ENCODE results near the gene ZNF296.

The ZNF296 gene

DNA sequence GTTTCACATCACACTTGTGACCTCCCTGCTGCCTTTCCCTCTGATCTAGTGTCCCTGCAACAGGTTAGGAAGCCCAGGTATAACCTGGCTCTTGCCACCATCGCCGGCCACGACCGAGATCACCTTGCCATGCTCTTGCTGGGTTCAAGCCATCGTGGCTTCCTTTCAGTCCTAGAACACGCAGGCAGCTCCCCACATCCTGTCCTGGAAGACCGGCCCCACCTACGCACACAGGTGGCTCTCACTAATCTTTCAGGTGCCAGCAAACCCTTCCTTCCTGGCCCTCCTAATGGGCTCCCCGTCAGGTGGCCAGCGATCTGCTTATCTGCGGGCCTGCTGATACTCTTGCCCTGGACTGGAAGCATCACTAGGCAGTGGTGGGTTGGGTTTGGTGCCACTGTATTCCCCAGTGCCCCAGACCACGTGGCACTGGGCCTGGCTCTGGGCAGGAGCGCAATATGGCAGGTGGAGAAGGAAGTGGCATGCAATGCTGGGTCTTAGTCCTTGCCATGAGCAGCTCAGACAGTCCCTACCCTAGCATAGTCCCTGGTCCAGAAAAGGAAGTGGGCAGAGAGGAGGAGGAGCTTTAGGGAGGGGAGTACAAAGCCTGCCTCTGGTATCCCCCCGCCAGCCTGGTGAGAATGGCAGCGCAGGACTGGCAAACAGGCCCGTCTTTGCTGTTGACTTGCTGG is 28.5 kb upstream of the ZNF296 start:
- Histone ChIP-seq H3K36me3 (ENCODE audit: control insufficient read depth in 4 of 4, insufficient read depth in 4 of 4, low read length in 3 of 4) (peaks cover 0 to 14% (median 1%) of the 10 kb centered on the region in 4 experiments), H3K27me3 (replicated peaks in 2 of 5; ENCODE audit: control insufficient read depth in 4 of 5, insufficient read depth in 5 of 5, low read length in 4 of 5) (no peaks in the 10 kb centered on the region), H3K27ac (ENCODE audit: insufficient read depth in 1 of 2, low read depth in 1 of 2, low read length in 2 of 2, poor library complexity in 1 of 2, severe bottlenecking in 2 of 2) (no peak overlapping the region), H3K4me3 (ENCODE audit: control insufficient read depth in 1 of 7, extremely low read depth in 1 of 7, insufficient read depth in 4 of 7, low read depth in 2 of 7, low read length in 6 of 7) (no peak overlapping the region), H3K4me1 (ENCODE audit: control extremely low read depth in 1 of 4, control insufficient read depth in 4 of 4, insufficient read depth in 4 of 4, low read length in 3 of 4) (peaks cover 0 to 46% (median 32%) of the 10 kb centered on the region in 4 experiments), H3K9me3 (ENCODE audit: control extremely low read depth in 1 of 5, control insufficient read depth in 4 of 5, insufficient read depth in 2 of 5, low read depth in 1 of 5, low read length in 4 of 5) (no peaks in the 10 kb centered on the region)
- peak in 2 of 3 donors; percentile 26 to 55 for DNase-seq
- ChIA-PET CTCF (interaction anchor here (2.6 to 2.8 kb wide), 3 partner anchors 8 to 14 kb away, joined by 13 to 15 read pairs (median 13); partner anchors contain the start of gene PPP1R37), POLR2A (interaction anchor here (0.6 to 1.0 kb wide), 2 partner anchors 8 to 14 kb away, joined by 3 read pairs; no protein-coding TSS in a partner anchor)
- WGBS (ENCODE audit: insufficient coverage) = 49% methylated on average over 16 of the region's 16 CpGs

DNA sequence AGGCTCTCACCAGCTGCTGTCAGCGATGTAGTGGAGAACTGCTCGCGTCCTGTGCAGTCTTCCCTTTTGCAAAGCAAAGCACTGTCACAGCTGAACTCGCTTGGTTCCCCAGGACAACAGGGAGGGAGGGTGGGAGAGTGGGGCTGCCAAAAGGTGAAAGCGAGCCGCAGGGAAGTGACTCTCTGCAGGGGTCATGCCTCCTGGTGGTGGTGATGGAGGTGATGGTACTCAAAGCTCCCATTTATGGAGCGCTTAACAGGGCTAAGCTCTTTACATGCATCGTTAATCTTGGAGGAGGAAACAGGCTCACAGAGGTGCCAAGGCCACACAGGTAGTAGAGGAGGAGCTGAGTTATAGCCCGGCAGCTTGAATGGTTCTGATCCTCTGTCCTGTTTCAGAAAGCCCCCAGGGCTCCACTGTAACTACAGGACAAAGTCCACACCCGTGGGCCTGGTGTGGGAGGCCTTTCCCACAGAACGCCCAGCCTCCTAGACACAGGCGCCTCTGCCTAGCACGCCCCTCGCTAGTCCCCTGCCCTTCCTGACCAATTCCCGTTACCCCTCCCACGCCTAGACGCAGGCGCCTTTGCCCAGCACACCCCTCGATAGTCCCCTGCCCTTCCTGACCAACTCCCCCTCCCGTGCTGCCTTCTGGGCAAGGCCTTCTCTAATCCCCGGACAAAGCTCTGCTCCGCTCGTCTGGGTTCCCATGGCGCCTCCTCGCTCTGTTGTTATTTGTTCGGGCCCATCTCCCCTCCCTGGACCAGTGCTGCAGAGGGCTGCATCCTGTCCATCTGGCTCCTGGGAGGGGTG is 27.4 kb upstream of the ZNF296 start:
- CTCF ChIA-PET = interaction anchor here (1.0 to 2.8 kb wide), 9 partner anchors 9 to 47 kb away, joined by 3 to 16 read pairs (median 5); partner anchors contain the start of gene PPP1R37
- peak; percentile 28 to 75 (median 46) for DNase-seq
- H3K27ac ChIP-seq (ENCODE audit: insufficient read depth in 1 of 2, low read depth in 1 of 2, low read length in 2 of 2, poor library complexity in 1 of 2, severe bottlenecking in 2 of 2) = peak overlapping the region in 1 of 2 experiments; percentile 1

DNA sequence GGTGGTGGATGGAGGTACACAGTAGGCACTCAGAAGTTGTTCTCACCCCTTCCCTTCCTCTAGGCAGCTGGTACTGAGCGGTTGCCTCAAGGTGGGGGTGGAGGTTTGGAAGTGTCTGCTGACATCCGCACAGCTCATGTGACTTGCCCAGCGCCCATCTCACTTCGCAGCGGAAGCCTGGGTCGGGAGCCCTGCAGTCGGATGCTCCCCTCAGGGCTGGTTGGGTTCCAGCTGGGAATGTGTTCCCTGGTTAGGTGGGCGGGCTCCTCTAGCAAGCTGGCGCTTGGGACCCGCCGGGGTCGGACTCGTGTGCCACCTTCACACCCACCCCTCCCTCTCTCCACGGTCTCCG is 26.9 kb upstream of the ZNF296 start:
- peak overlapping the region in 4 of 7 experiments; percentile 20 to 52 (median 32) for H3K4me3 ChIP-seq (ENCODE audit: control insufficient read depth in 1 of 7, extremely low read depth in 1 of 7, insufficient read depth in 4 of 7, low read depth in 2 of 7, low read length in 6 of 7)
- peaks cover 0 to 38% (median 29%) of the 10 kb centered on the region in 4 experiments for H3K4me1 ChIP-seq (ENCODE audit: control extremely low read depth in 1 of 4, control insufficient read depth in 4 of 4, insufficient read depth in 4 of 4, low read length in 3 of 4)
- no peaks in the 10 kb centered on the region for H3K9me3 ChIP-seq (ENCODE audit: control extremely low read depth in 1 of 5, control insufficient read depth in 4 of 5, insufficient read depth in 2 of 5, low read depth in 1 of 5, low read length in 4 of 5)
- H3K27ac ChIP-seq (ENCODE audit: insufficient read depth in 1 of 2, low read depth in 1 of 2, low read length in 2 of 2, poor library complexity in 1 of 2, severe bottlenecking in 2 of 2) = no peak overlapping the region
- 65% methylated on average over 6 of the region's 15 CpGs for WGBS (ENCODE audit: insufficient coverage)
- DNase-seq = peak in 2 of 3 donors; percentile 30 to 72
- ChIA-PET CTCF (interaction anchor here (1.0 to 2.8 kb wide), 9 partner anchors 10 to 46 kb away, joined by 3 to 16 read pairs (median 5); partner anchors contain the start of gene PPP1R37), POLR2A (interaction anchor here (0.9 kb wide), 1 partner anchor 16 kb away, joined by 3 read pairs; no protein-coding TSS in a partner anchor)
- peaks cover 0 to 22% (median 2%) of the 10 kb centered on the region in 4 experiments for H3K36me3 ChIP-seq (ENCODE audit: control insufficient read depth in 4 of 4, insufficient read depth in 4 of 4, low read length in 3 of 4)
- H3K27me3 ChIP-seq (replicated peaks in 2 of 5; ENCODE audit: control insufficient read depth in 4 of 5, insufficient read depth in 5 of 5, low read length in 4 of 5) = no peaks in the 10 kb centered on the region

More for the DNA sequence above, 27.4 kb upstream of the ZNF296 start:
- 63% methylated on average over 16 of the region's 26 CpGs for WGBS (ENCODE audit: insufficient coverage)
- Histone ChIP-seq H3K36me3 (ENCODE audit: control insufficient read depth in 4 of 4, insufficient read depth in 4 of 4, low read length in 3 of 4) (peaks cover 0 to 22% (median 2%) of the 10 kb centered on the region in 4 experiments), H3K9me3 (ENCODE audit: control extremely low read depth in 1 of 5, control insufficient read depth in 4 of 5, insufficient read depth in 2 of 5, low read depth in 1 of 5, low read length in 4 of 5) (no peaks in the 10 kb centered on the region), H3K4me1 (ENCODE audit: control extremely low read depth in 1 of 4, control insufficient read depth in 4 of 4, insufficient read depth in 4 of 4, low read length in 3 of 4) (peaks cover 0 to 35% (median 29%) of the 10 kb centered on the region in 4 experiments), H3K27me3 (replicated peaks in 2 of 5; ENCODE audit: control insufficient read depth in 4 of 5, insufficient read depth in 5 of 5, low read length in 4 of 5) (no peaks in the 10 kb centered on the region), H3K4me3 (ENCODE audit: control insufficient read depth in 1 of 7, extremely low read depth in 1 of 7, insufficient read depth in 4 of 7, low read depth in 2 of 7, low read length in 6 of 7) (peak overlapping the region in 4 of 7 experiments; percentile 20 to 52 (median 32))
- POLR2A ChIA-PET = interaction anchor here (0.9 to 1.0 kb wide), 2 partner anchors 10 to 15 kb away, joined by 3 read pairs; no protein-coding TSS in a partner anchor

DNA sequence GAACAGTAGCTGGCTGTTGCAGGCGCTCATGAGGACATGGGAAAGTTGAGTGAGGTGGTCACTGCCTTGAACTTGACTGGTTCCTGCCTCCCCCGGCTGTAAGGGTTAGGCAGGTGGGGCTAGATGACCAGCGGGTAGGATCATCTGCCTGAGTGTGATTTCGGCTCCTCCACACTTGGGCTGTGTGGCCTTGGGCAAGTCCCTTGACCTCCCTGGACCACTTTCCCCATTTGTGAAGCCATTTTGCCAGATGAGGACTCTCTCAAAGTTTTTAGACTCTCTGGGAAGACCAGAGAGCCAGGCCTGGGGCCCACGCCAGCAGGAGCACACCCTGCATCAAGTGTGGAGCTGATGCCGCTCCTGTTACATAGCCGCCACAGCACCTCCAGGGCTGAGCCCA is 26.2 kb upstream of the ZNF296 start:
- peaks cover 0 to 41% (median 28%) of the 10 kb centered on the region in 4 experiments for H3K4me1 ChIP-seq (ENCODE audit: control extremely low read depth in 1 of 4, control insufficient read depth in 4 of 4, insufficient read depth in 4 of 4, low read length in 3 of 4)
- POLR2A ChIA-PET = no interaction called here
- 97% methylated on average over 6 of the region's 7 CpGs for WGBS (ENCODE audit: insufficient coverage)

DNA sequence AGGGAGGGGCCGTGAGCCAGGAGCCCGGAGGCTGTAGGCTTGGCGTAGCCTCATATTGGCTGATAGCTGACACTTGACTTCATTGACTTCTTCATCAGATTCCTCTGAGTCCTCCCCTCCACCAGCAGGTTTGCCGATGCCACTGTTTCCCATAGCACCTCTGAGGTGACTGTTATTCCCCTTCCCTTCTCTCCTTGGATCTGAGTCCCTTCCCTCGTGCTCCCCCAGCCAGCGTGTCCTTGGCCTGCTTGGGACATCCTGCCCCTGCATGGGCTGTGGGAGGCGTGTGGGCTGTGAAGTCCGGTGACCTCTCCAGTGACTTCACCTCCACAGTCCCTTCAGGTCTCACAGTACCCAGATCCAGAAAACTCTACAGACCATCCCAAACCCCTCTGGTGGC is 25.5 kb upstream of the ZNF296 start:
- CTCF ChIA-PET = interaction anchor here (1.1 to 2.8 kb wide), 5 partner anchors 11 to 24 kb away, joined by 3 to 16 read pairs (median 13); no protein-coding TSS in a partner anchor
- Histone ChIP-seq H3K4me3 (ENCODE audit: control insufficient read depth in 1 of 7, extremely low read depth in 1 of 7, insufficient read depth in 4 of 7, low read depth in 2 of 7, low read length in 6 of 7) (no peak overlapping the region), H3K36me3 (ENCODE audit: control insufficient read depth in 4 of 4, insufficient read depth in 4 of 4, low read length in 3 of 4) (peaks cover 0 to 22% (median 2%) of the 10 kb centered on the region in 4 experiments), H3K27ac (ENCODE audit: insufficient read depth in 1 of 2, low read depth in 1 of 2, low read length in 2 of 2, poor library complexity in 1 of 2, severe bottlenecking in 2 of 2) (no peak overlapping the region), H3K9me3 (ENCODE audit: control extremely low read depth in 1 of 5, control insufficient read depth in 4 of 5, insufficient read depth in 2 of 5, low read depth in 1 of 5, low read length in 4 of 5) (no peaks in the 10 kb centered on the region), H3K4me1 (ENCODE audit: control extremely low read depth in 1 of 4, control insufficient read depth in 4 of 4, insufficient read depth in 4 of 4, low read length in 3 of 4) (peaks cover 0 to 41% (median 28%) of the 10 kb centered on the region in 4 experiments), H3K27me3 (replicated peaks in 2 of 5; ENCODE audit: control insufficient read depth in 4 of 5, insufficient read depth in 5 of 5, low read length in 4 of 5) (no peaks in the 10 kb centered on the region)
- POLR2A ChIA-PET = no interaction called here
- WGBS (ENCODE audit: insufficient coverage) = 98% methylated on average over 7 of the region's 8 CpGs
- no peak for DNase-seq

More for the DNA sequence above, 26.2 kb upstream of the ZNF296 start:
- Histone ChIP-seq H3K36me3 (ENCODE audit: control insufficient read depth in 4 of 4, insufficient read depth in 4 of 4, low read length in 3 of 4) (peaks cover 0 to 22% (median 2%) of the 10 kb centered on the region in 4 experiments), H3K27me3 (replicated peaks in 2 of 5; ENCODE audit: control insufficient read depth in 4 of 5, insufficient read depth in 5 of 5, low read length in 4 of 5) (no peaks in the 10 kb centered on the region), H3K4me3 (ENCODE audit: control insufficient read depth in 1 of 7, extremely low read depth in 1 of 7, insufficient read depth in 4 of 7, low read depth in 2 of 7, low read length in 6 of 7) (no peak overlapping the region), H3K9me3 (ENCODE audit: control extremely low read depth in 1 of 5, control insufficient read depth in 4 of 5, insufficient read depth in 2 of 5, low read depth in 1 of 5, low read length in 4 of 5) (no peaks in the 10 kb centered on the region), H3K27ac (ENCODE audit: insufficient read depth in 1 of 2, low read depth in 1 of 2, low read length in 2 of 2, poor library complexity in 1 of 2, severe bottlenecking in 2 of 2) (no peak overlapping the region)
- DNase-seq = no peak
- CTCF ChIA-PET = interaction anchor here (1.0 to 2.8 kb wide), 9 partner anchors 10 to 46 kb away, joined by 3 to 16 read pairs (median 5); partner anchors contain the start of gene PPP1R37

DNA sequence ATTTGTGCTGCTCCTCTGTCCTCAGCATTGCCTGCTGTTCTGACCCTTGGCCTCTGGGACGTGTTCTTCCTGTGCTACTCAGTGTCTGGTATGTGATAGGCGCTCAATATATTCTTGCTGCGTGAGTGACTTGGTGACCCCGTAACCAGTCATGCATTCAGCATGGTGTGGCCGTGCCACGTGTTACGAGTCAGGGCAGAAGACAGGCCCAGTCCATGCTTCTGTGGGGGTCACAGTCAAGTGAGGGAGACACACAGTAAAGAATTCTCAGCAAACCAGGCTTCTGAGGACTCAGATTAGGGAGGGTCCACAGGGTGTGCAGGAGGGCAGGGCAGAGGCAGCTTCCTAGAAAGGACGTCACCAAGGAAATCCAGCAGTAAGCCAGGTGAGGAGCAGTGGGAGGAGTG is 24.6 kb upstream of the ZNF296 start:
- H3K36me3 ChIP-seq (ENCODE audit: control insufficient read depth in 4 of 4, insufficient read depth in 4 of 4, low read length in 3 of 4) = peaks cover 0 to 28% (median 3%) of the 10 kb centered on the region in 4 experiments
- peaks cover 0 to 41% (median 28%) of the 10 kb centered on the region in 4 experiments for H3K4me1 ChIP-seq (ENCODE audit: control extremely low read depth in 1 of 4, control insufficient read depth in 4 of 4, insufficient read depth in 4 of 4, low read length in 3 of 4)
- no peak for DNase-seq
- no peaks in the 10 kb centered on the region for H3K27me3 ChIP-seq (replicated peaks in 2 of 5; ENCODE audit: control insufficient read depth in 4 of 5, insufficient read depth in 5 of 5, low read length in 4 of 5)
- POLR2A ChIA-PET = no interaction called here
- H3K27ac ChIP-seq (ENCODE audit: insufficient read depth in 1 of 2, low read depth in 1 of 2, low read length in 2 of 2, poor library complexity in 1 of 2, severe bottlenecking in 2 of 2) = no peak overlapping the region
- no peak overlapping the region for H3K4me3 ChIP-seq (ENCODE audit: control insufficient read depth in 1 of 7, extremely low read depth in 1 of 7, insufficient read depth in 4 of 7, low read depth in 2 of 7, low read length in 6 of 7)
- H3K9me3 ChIP-seq (ENCODE audit: control extremely low read depth in 1 of 5, control insufficient read depth in 4 of 5, insufficient read depth in 2 of 5, low read depth in 1 of 5, low read length in 4 of 5) = no peaks in the 10 kb centered on the region
- CTCF ChIA-PET = interaction anchor here (1.0 to 1.2 kb wide), 2 partner anchors 12 to 23 kb away, joined by 3 read pairs; no protein-coding TSS in a partner anchor
- WGBS (ENCODE audit: insufficient coverage) = 96% methylated on average over 8 of the region's 8 CpGs

All from common myeloid progenitor, CD34-positive (primary cell).